ENCODE data around the gene PPP1CA. TPM values are rescaled to one million over a fixed set of nuclear protein-coding genes. Genes with fewer than 3 reads are reported as not detected.
A peak's percentile ranks its signal among the peaks of the same experiment; 100 is the strongest.

Gene PPP1CA
- total RNA-seq, 3 donors from 2014 or later (not counting 1 experiment from before 2014, with no cell fraction given) = 222 to 245 (median 233) TPM

- DNase-seq = peak in 1 of 2 donors; percentile 69
- intact Hi-C loops (cut with micrococcal nuclease) = no loop called here
- no peak for ATAC-seq
Observed at GRCh38 chr11:67441731-67442351, 40.2 kb upstream of the PPP1CA start.

GRCh38 chr11:67441098-67441563 lies 39.5 kb upstream of the PPP1CA start:
- Histone ChIP-seq H3K9me3 (ENCODE audit: control insufficient read depth, insufficient read depth, low read length) (no peaks in the 10 kb centered on the region), H3K27ac (ENCODE audit: low read length) (peak overlapping the region; percentile 75), H3K4me1 (ENCODE audit: control insufficient read depth, insufficient read depth, low read length) (peaks cover 85% of the 10 kb centered on the region), H3K27me3 (ENCODE audit: control insufficient read depth, insufficient read depth, low read length) (no peaks in the 10 kb centered on the region), H3K4me3 (ENCODE audit: low read length) (no peak overlapping the region), H3K36me3 (ENCODE audit: control insufficient read depth, insufficient read depth, low read length) (no peaks in the 10 kb centered on the region)
- no peaks in the 10 kb centered on the region for H3K27me3 Mint-ChIP-seq (ENCODE audit: low read depth in 2 of 2)
- no peak for TF ChIP-seq CTCF (IDR thresholded peaks at IDR 0.05)
- intact Hi-C loops (cut with micrococcal nuclease) = no loop called here
- peak overlapping the region; percentile 35 for H3K4me3 Mint-ChIP-seq
- ATAC-seq = no peak
- peak overlapping the region; percentile 88 to 91 for H3K27ac Mint-ChIP-seq
- peak in 1 of 2 donors; percentile 56 for DNase-seq
- WGBS (ENCODE audit: insufficient coverage) = 68% methylated on average over 21 of the region's 21 CpGs
- H3K36me3 Mint-ChIP-seq = no peaks in the 10 kb centered on the region
- peaks cover 59 to 84% of the 10 kb centered on the region in 2 donors for H3K4me1 Mint-ChIP-seq
- no peaks in the 10 kb centered on the region for H3K9me3 Mint-ChIP-seq

More at GRCh38 chr11:67441731-67442351, 40.2 kb upstream of the PPP1CA start:
- no peaks in the 10 kb centered on the region for H3K9me3 ChIP-seq (ENCODE audit: control insufficient read depth, insufficient read depth, low read length)
- Mint-ChIP-seq H3K4me1 (peaks cover 59 to 78% of the 10 kb centered on the region in 2 donors), H3K36me3 (no peaks in the 10 kb centered on the region), H3K27ac (peak overlapping the region; percentile 89 to 91), H3K27me3 (ENCODE audit: low read depth in 2 of 2) (no peaks in the 10 kb centered on the region), H3K4me3 (peak overlapping the region; percentile 81), H3K9me3 (no peaks in the 10 kb centered on the region)
- H3K27me3 ChIP-seq (ENCODE audit: control insufficient read depth, insufficient read depth, low read length) = no peaks in the 10 kb centered on the region
- no peak for TF ChIP-seq CTCF (IDR thresholded peaks at IDR 0.05)
- WGBS (ENCODE audit: insufficient coverage) = 86% methylated on average over 28 of the region's 28 CpGs
- no peaks in the 10 kb centered on the region for H3K36me3 ChIP-seq (ENCODE audit: control insufficient read depth, insufficient read depth, low read length)
- no peak overlapping the region for H3K4me3 ChIP-seq (ENCODE audit: low read length)
- H3K27ac ChIP-seq (ENCODE audit: low read length) = no peak overlapping the region
- peaks cover 86% of the 10 kb centered on the region for H3K4me1 ChIP-seq (ENCODE audit: control insufficient read depth, insufficient read depth, low read length)

- Histone ChIP-seq H3K27me3 (ENCODE audit: control insufficient read depth, insufficient read depth, low read length) (no peaks in the 10 kb centered on the region), H3K36me3 (ENCODE audit: control insufficient read depth, insufficient read depth, low read length) (peaks cover 4% of the 10 kb centered on the region), H3K9me3 (ENCODE audit: control insufficient read depth, insufficient read depth, low read length) (no peaks in the 10 kb centered on the region), H3K27ac (ENCODE audit: low read length) (peak overlapping the region; percentile 75), H3K4me1 (ENCODE audit: control insufficient read depth, insufficient read depth, low read length) (peaks cover 85% of the 10 kb centered on the region), H3K4me3 (ENCODE audit: low read length) (no peak overlapping the region)
- no peak for TF ChIP-seq CTCF (IDR thresholded peaks at IDR 0.05)
- Mint-ChIP-seq H3K27me3 (ENCODE audit: low read depth in 2 of 2) (no peaks in the 10 kb centered on the region), H3K9me3 (no peaks in the 10 kb centered on the region), H3K27ac (peak overlapping the region; percentile 88 to 91), H3K4me3 (peak overlapping the region; percentile 95), H3K4me1 (peaks cover 58 to 85% of the 10 kb centered on the region in 2 donors), H3K36me3 (no peaks in the 10 kb centered on the region)
- 52% methylated on average over 17 of the region's 17 CpGs for WGBS (ENCODE audit: insufficient coverage)
- intact Hi-C loops (cut with micrococcal nuclease) = no loop called here
- no peak for ATAC-seq
- peak in 1 of 2 donors; percentile 65 for DNase-seq
Observed at GRCh38 chr11:67440229-67441097, 38.8 kb upstream of the PPP1CA start.
